Measurements from ENCODE around the gene SWAP70. TPM values are rescaled to one million over a fixed set of nuclear protein-coding genes. Genes with fewer than 3 reads are reported as not detected.

Gene SWAP70
- total RNA-seq, 1 donor from 2014 or later = 33.7 TPM

- no peaks in the 10 kb centered on the region for H3K4me1 Mint-ChIP-seq (ENCODE audit: low read depth, unreplicated experiment)
- Histone ChIP-seq H3K4me3 (ENCODE audit: insufficient read depth, low read depth, low read length) (no peak overlapping the region), H3K4me2 (ENCODE audit: low read length) (no peak overlapping the region), H3K27ac (ENCODE audit: low read depth, low read length) (no peak overlapping the region), H2AFZ (ENCODE audit: low read depth, low read length) (no peak overlapping the region), H3K4me1 (ENCODE audit: insufficient read depth, low read length) (no peaks in the 10 kb centered on the region), H3K9me3 (ENCODE audit: insufficient read depth, low read depth, low read length) (no peaks in the 10 kb centered on the region), H3K9ac (ENCODE audit: low read length) (no peak overlapping the region), H4K20me1 (ENCODE audit: insufficient read depth, low read length) (no peaks in the 10 kb centered on the region), H3K36me3 (ENCODE audit: insufficient read depth, low read length) (no peaks in the 10 kb centered on the region), H3K79me2 (ENCODE audit: insufficient read depth, low read length) (no peaks in the 10 kb centered on the region), H3K27me3 (ENCODE audit: insufficient read depth, low read length) (no peaks in the 10 kb centered on the region)
- peaks cover 5% of the 10 kb centered on the region for H3K27me3 Mint-ChIP-seq (ENCODE audit: low read depth, unreplicated experiment)
- H3K27ac Mint-ChIP-seq (ENCODE audit: unreplicated experiment) = peak overlapping the region; percentile 26
- TF ChIP-seq, protein P1, sequence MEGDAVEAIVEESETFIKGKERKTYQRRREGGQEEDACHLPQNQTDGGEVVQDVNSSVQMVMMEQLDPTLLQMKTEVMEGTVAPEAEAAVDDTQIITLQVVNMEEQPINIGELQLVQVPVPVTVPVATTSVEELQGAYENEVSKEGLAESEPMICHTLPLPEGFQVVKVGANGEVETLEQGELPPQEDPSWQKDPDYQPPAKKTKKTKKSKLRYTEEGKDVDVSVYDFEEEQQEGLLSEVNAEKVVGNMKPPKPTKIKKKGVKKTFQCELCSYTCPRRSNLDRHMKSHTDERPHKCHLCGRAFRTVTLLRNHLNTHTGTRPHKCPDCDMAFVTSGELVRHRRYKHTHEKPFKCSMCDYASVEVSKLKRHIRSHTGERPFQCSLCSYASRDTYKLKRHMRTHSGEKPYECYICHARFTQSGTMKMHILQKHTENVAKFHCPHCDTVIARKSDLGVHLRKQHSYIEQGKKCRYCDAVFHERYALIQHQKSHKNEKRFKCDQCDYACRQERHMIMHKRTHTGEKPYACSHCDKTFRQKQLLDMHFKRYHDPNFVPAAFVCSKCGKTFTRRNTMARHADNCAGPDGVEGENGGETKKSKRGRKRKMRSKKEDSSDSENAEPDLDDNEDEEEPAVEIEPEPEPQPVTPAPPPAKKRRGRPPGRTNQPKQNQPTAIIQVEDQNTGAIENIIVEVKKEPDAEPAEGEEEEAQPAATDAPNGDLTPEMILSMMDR (IDR thresholded peaks at IDR 0.05; ENCODE audit: insufficient read depth, low read depth, low read length) = no peak
- no peak for TF ChIP-seq EZH2 (IDR thresholded peaks at IDR 0.05; ENCODE audit: insufficient read depth, low read length)
- no peak overlapping the region for H3K4me3 Mint-ChIP-seq (ENCODE audit: unreplicated experiment)
- peaks cover 2% of the 10 kb centered on the region for H3K36me3 Mint-ChIP-seq (ENCODE audit: low read depth, unreplicated experiment)
- peaks cover 2% of the 10 kb centered on the region for H3K9me3 Mint-ChIP-seq (ENCODE audit: unreplicated experiment)
- FAIRE-seq (no peak), DNase-seq (ENCODE audit: low read depth) (no peak)
Observed at GRCh38 chr11:9636691-9637090, 27.2 kb upstream of the SWAP70 start.

- Histone ChIP-seq H3K27me3 (ENCODE audit: insufficient read depth, low read length) (no peaks in the 10 kb centered on the region), H3K4me1 (ENCODE audit: insufficient read depth, low read length) (no peaks in the 10 kb centered on the region), H3K27ac (ENCODE audit: low read depth, low read length) (no peak overlapping the region), H4K20me1 (ENCODE audit: insufficient read depth, low read length) (no peaks in the 10 kb centered on the region), H3K9ac (ENCODE audit: low read length) (no peak overlapping the region), H3K79me2 (ENCODE audit: insufficient read depth, low read length) (no peaks in the 10 kb centered on the region), H2AFZ (ENCODE audit: low read depth, low read length) (no peak overlapping the region), H3K4me2 (ENCODE audit: low read length) (no peak overlapping the region), H3K4me3 (ENCODE audit: insufficient read depth, low read depth, low read length) (no peak overlapping the region), H3K9me3 (ENCODE audit: insufficient read depth, low read depth, low read length) (no peaks in the 10 kb centered on the region), H3K36me3 (ENCODE audit: insufficient read depth, low read length) (no peaks in the 10 kb centered on the region)
- DNase-seq (ENCODE audit: low read depth) = no peak
- Mint-ChIP-seq H3K4me1 (ENCODE audit: low read depth, unreplicated experiment) (no peaks in the 10 kb centered on the region), H3K36me3 (ENCODE audit: low read depth, unreplicated experiment) (peaks cover 2% of the 10 kb centered on the region), H3K27ac (ENCODE audit: unreplicated experiment) (peak overlapping the region; percentile 20), H3K9me3 (ENCODE audit: unreplicated experiment) (peaks cover 2% of the 10 kb centered on the region), H3K27me3 (ENCODE audit: low read depth, unreplicated experiment) (peaks cover 5% of the 10 kb centered on the region), H3K4me3 (ENCODE audit: unreplicated experiment) (no peak overlapping the region)
- no peak for FAIRE-seq
- no peak for TF ChIP-seq EZH2 (IDR thresholded peaks at IDR 0.05; ENCODE audit: insufficient read depth, low read length)
- TF ChIP-seq, protein P1 (IDR thresholded peaks at IDR 0.05; ENCODE audit: insufficient read depth, low read depth, low read length) = no peak
Observed at GRCh38 chr11:9639099-9639498, 24.8 kb upstream of the SWAP70 start.

DNA sequence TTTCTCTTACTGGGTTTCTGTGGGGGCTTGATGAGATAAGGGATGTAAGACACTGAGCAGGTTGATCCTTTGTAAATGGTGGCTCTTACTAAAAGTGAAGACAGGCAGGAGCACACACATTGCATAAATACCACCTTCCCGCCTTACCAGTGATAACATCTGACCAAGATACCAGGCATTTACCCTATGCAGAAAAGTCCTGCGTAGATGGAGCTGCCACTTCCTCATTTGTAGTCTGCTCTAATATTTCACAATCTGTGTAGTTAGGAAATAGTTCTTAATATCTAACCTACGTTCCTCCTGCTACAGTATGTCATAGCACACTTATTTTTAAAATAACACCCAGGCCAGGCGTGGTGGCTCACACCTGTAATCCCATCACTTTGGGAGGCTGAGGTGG, 23.9 kb upstream of the SWAP70 start:
- no peaks in the 10 kb centered on the region for H3K79me2 ChIP-seq (ENCODE audit: insufficient read depth, low read length)
- no peak overlapping the region for H3K4me2 ChIP-seq (ENCODE audit: low read length)
- H3K27ac Mint-ChIP-seq (ENCODE audit: unreplicated experiment) = no peak overlapping the region
- H3K4me3 Mint-ChIP-seq (ENCODE audit: unreplicated experiment) = no peak overlapping the region
- no peak overlapping the region for H3K4me3 ChIP-seq (ENCODE audit: insufficient read depth, low read depth, low read length)
- no peaks in the 10 kb centered on the region for H3K4me1 ChIP-seq (ENCODE audit: insufficient read depth, low read length)
- H3K27me3 ChIP-seq (ENCODE audit: insufficient read depth, low read length) = no peaks in the 10 kb centered on the region
- H3K36me3 Mint-ChIP-seq (ENCODE audit: low read depth, unreplicated experiment) = peaks cover 2% of the 10 kb centered on the region
- no peak overlapping the region for H2AFZ ChIP-seq (ENCODE audit: low read depth, low read length)
- no peak for TF ChIP-seq EZH2 (IDR thresholded peaks at IDR 0.05; ENCODE audit: insufficient read depth, low read length)
- TF ChIP-seq, protein P1 (IDR thresholded peaks at IDR 0.05; ENCODE audit: insufficient read depth, low read depth, low read length) = no peak
- no peak overlapping the region for H3K9ac ChIP-seq (ENCODE audit: low read length)
- peaks cover 4% of the 10 kb centered on the region for H3K4me1 Mint-ChIP-seq (ENCODE audit: low read depth, unreplicated experiment)
- no peaks in the 10 kb centered on the region for H3K36me3 ChIP-seq (ENCODE audit: insufficient read depth, low read length)
- FAIRE-seq = no peak
- H3K27ac ChIP-seq (ENCODE audit: low read depth, low read length) = no peak overlapping the region
- H4K20me1 ChIP-seq (ENCODE audit: insufficient read depth, low read length) = no peaks in the 10 kb centered on the region
- no peak for DNase-seq (ENCODE audit: low read depth)
- peaks cover 5% of the 10 kb centered on the region for H3K27me3 Mint-ChIP-seq (ENCODE audit: low read depth, unreplicated experiment)
- no peaks in the 10 kb centered on the region for H3K9me3 ChIP-seq (ENCODE audit: insufficient read depth, low read depth, low read length)
- peaks cover 2% of the 10 kb centered on the region for H3K9me3 Mint-ChIP-seq (ENCODE audit: unreplicated experiment)

Measured in astrocyte (in vitro differentiated cells and primary cell).